ENCODE data around the gene BFSP1. TPM values are rescaled to one million over a fixed set of nuclear protein-coding genes. Genes with fewer than 3 reads are reported as not detected.

The BFSP1 gene
- total RNA-seq, 4 donors from 2014 or later = 0.18 to 0.46 TPM; not detected in 2

DNA sequence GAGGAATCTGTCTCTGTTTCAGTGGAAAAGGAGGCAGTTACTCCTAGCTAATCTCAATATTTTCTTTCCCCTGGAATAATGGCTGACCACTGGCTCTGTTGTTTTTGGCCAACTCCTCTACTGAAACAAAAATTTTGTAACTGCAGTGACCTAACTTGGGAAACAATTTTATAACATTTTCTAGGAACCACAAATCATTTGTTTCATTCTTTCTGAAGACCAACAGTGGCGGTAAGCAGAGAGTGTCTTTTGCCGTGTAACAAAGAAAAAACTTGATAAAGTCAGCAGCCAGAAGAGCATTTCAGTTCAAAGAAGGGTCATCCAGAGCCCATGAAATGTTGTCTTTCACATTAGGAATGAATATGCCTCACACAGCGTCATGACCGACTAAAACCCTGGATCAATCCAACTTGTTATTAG is 11.8 kb upstream of the BFSP1 start:
- in situ Hi-C loops (cut with MboI; ENCODE audit: low sequenced_read_pairs in 4 of 4) = loop anchor here in 1 of 4 donors (25.0 kb wide), 1 partner anchor 394 kb away; no protein-coding TSS in a partner anchor
- Histone ChIP-seq H3K4me3 (no peak overlapping the region), H3K9me3 (no peaks in the 10 kb centered on the region), H3K36me3 (no peaks in the 10 kb centered on the region), H3K27me3 (peaks cover 0 to 2% (median 0%) of the 10 kb centered on the region in 3 donors), H3K4me1 (no peaks in the 10 kb centered on the region), H3K27ac (peak overlapping the region; percentile 26 to 53 (median 46))
- intact Hi-C loops (cut with DNase I; ENCODE audit: low total_unique reads) = loop anchor here (2.0 kb wide), 1 partner anchor 28 kb away; the partner anchor contains the start of gene DSTN
- DNase-seq = no peak
- peak; percentile 61 to 69 for ATAC-seq
- no peak for TF ChIP-seq POLR2A (IDR thresholded peaks at IDR 0.05)
- TF ChIP-seq, protein P1, sequence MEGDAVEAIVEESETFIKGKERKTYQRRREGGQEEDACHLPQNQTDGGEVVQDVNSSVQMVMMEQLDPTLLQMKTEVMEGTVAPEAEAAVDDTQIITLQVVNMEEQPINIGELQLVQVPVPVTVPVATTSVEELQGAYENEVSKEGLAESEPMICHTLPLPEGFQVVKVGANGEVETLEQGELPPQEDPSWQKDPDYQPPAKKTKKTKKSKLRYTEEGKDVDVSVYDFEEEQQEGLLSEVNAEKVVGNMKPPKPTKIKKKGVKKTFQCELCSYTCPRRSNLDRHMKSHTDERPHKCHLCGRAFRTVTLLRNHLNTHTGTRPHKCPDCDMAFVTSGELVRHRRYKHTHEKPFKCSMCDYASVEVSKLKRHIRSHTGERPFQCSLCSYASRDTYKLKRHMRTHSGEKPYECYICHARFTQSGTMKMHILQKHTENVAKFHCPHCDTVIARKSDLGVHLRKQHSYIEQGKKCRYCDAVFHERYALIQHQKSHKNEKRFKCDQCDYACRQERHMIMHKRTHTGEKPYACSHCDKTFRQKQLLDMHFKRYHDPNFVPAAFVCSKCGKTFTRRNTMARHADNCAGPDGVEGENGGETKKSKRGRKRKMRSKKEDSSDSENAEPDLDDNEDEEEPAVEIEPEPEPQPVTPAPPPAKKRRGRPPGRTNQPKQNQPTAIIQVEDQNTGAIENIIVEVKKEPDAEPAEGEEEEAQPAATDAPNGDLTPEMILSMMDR (IDR thresholded peaks at IDR 0.05 in 4 of 5, conservative IDR thresholded peaks at IDR 0.05 in 1 of 5) = no peak

DNA sequence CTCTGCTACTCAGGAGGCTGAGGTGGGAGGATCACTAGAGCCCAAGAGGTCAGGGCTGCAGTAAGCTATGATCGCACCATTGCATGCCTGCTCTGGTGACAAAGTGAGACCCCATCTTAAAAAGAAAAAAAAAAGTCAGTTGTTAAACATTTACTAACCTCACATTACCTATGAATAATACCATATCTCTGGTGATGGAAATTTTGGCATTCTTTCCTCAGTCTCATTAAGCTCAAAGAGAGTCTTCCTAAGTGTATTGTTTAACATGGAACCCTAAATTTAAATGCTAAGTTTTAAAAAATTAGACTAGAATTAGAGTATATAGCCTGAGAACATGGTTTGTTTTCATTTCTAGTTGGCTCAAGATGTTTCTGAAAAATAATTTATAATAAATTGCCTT is 11.3 kb upstream of the BFSP1 start:
- no peak for ATAC-seq
- in situ Hi-C loops (cut with MboI; ENCODE audit: low sequenced_read_pairs in 4 of 4) = loop anchor here in 1 of 4 donors (25.0 kb wide), 1 partner anchor 395 kb away; no protein-coding TSS in a partner anchor

DNA sequence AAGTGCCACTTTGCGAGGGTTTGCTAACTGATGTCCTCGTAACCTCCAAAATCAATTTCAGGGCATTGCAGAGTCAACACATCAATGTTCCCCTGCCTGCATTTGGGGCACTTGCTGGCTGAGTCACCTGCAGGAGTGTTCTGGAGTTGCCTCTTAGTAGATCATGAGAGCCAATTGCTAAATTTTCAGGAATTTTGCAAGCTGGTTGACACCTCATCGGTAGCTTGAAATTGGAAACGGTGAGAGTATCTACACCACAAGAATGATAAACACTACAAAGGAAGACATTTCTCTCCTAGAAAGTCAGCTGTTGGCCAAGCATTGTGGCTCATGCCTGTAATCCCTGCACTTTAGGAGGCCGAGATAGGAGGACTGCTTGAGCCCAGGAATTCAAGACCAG is 10.8 kb upstream of the BFSP1 start:
- intact Hi-C loops (cut with DNase I; ENCODE audit: low total_unique reads) (loop anchor here (2.0 kb wide), 1 partner anchor 29 kb away; the partner anchor contains the start of gene DSTN), in situ Hi-C loops (cut with MboI; ENCODE audit: low sequenced_read_pairs in 4 of 4) (loop anchor here in 1 of 4 donors (25.0 kb wide), 1 partner anchor 395 kb away; no protein-coding TSS in a partner anchor)
- Histone ChIP-seq H3K36me3 (no peaks in the 10 kb centered on the region), H3K27me3 (peaks cover 0 to 2% (median 0%) of the 10 kb centered on the region in 3 donors), H3K4me3 (no peak overlapping the region), H3K9me3 (no peaks in the 10 kb centered on the region), H3K27ac (no peak overlapping the region), H3K4me1 (no peaks in the 10 kb centered on the region)
- TF ChIP-seq, protein P1 (IDR thresholded peaks at IDR 0.05 in 4 of 5, conservative IDR thresholded peaks at IDR 0.05 in 1 of 5) = no peak
- no peak for TF ChIP-seq POLR2A (IDR thresholded peaks at IDR 0.05)
- peak in 1 of 2 donors; percentile 31 for DNase-seq
- no peak for ATAC-seq

More for the DNA sequence above, 11.3 kb upstream of the BFSP1 start:
- peak overlapping the region in 3 of 4 donors; percentile 24 to 49 (median 26) for H3K27ac ChIP-seq
- intact Hi-C loops (cut with DNase I; ENCODE audit: low total_unique reads) = loop anchor here (2.0 kb wide), 1 partner anchor 28 kb away; the partner anchor contains the start of gene DSTN
- no peak for DNase-seq
- no peaks in the 10 kb centered on the region for H3K4me1 ChIP-seq
- peaks cover 0 to 2% (median 0%) of the 10 kb centered on the region in 3 donors for H3K27me3 ChIP-seq
- TF ChIP-seq, protein P1 (IDR thresholded peaks at IDR 0.05 in 4 of 5, conservative IDR thresholded peaks at IDR 0.05 in 1 of 5) = no peak
- no peak for TF ChIP-seq POLR2A (IDR thresholded peaks at IDR 0.05)
- H3K4me3 ChIP-seq = no peak overlapping the region
- no peaks in the 10 kb centered on the region for H3K9me3 ChIP-seq
- no peaks in the 10 kb centered on the region for H3K36me3 ChIP-seq

DNA sequence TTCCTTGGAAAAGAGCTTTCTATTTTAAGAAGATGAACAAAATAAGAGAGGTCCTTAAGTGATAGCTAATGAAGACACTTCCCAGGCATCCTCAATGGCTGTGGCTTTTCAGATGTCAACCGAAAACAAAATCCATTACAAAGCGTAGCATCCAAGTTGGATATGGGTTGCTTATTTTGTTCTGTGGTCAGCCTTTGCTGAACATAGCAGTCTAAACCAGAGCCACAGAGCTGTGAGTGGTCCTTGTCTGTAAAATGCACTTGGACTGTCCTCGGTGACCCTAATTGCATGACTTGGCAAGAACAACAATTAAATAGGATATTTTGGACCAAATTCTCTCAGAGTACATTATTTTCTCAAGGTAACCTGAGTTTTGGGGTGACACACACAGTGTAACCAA is 10.4 kb upstream of the BFSP1 start:
- TF ChIP-seq, protein P1 (IDR thresholded peaks at IDR 0.05 in 4 of 5, conservative IDR thresholded peaks at IDR 0.05 in 1 of 5) = no peak
- TF ChIP-seq POLR2A (IDR thresholded peaks at IDR 0.05) = no peak
- H3K4me1 ChIP-seq = no peaks in the 10 kb centered on the region
- in situ Hi-C loops (cut with MboI; ENCODE audit: low sequenced_read_pairs in 4 of 4) (loop anchor here in 1 of 4 donors (25.0 kb wide), 1 partner anchor 396 kb away; no protein-coding TSS in a partner anchor), intact Hi-C loops (cut with DNase I; ENCODE audit: low total_unique reads) (no loop called here)
- DNase-seq (no peak), ATAC-seq (no peak)
- H3K4me3 ChIP-seq = no peak overlapping the region
- H3K9me3 ChIP-seq = no peaks in the 10 kb centered on the region
- no peaks in the 10 kb centered on the region for H3K36me3 ChIP-seq
- peaks cover 0 to 2% (median 0%) of the 10 kb centered on the region in 3 donors for H3K27me3 ChIP-seq
- no peak overlapping the region for H3K27ac ChIP-seq
